GM13977 (cell line): ENCODE data around the gene FARSB.

ENCODE experiments used
- DNase-seq: peaks from one replicate; pipeline ENCODE4 v3.0.0; 2012; ENCODE audit warnings: low spot score
- CTCF ChIP-seq: IDR thresholded peaks from 2 replicates; pipeline ENCODE4 v1.5.1; 2012; ENCODE audit warnings: mild to moderate bottlenecking, control low read depth; ENCODE audit not compliant: insufficient read depth; ENCODE audit errors: extremely low read depth, missing control alignments
- in situ Hi-C: fragments of 300-500 bp; cut with MboI; formaldehyde crosslinking; loops from one replicate; pipeline ENCODE4 v1.12.0; 2022; ENCODE audit warnings: low sequenced_read_pairs, low pct_unique_long_range_greater_than_20kb, mixed read lengths, inconsistent platforms; ENCODE audit not compliant: unreplicated experiment

Gene FARSB

DNA sequence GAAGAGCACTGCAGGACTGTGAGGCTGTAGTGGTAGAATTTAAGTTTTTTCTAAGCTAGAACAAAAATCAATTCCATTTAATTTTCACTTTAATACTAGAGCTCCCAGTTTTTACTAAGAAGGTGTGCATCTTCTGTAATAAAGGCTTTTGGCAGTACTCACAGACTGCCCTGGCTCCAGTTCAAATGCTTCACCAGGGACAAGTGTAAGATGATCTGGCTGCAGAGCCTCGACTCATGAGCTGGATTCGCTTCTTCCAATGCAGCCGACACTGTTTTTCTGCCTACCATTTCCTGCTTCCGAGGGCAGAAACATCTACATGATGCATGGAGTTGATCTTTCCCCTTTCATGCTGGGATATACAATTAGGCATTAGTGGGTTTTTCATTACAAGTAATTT is 87.0 kb downstream of the FARSB start:
- in situ Hi-C loops = loop anchor here (25.0 kb wide), 1 partner anchor 507 kb away; no protein-coding TSS in a partner anchor
- DNase-seq = no peak
- TF ChIP-seq CTCF = no peak

DNA sequence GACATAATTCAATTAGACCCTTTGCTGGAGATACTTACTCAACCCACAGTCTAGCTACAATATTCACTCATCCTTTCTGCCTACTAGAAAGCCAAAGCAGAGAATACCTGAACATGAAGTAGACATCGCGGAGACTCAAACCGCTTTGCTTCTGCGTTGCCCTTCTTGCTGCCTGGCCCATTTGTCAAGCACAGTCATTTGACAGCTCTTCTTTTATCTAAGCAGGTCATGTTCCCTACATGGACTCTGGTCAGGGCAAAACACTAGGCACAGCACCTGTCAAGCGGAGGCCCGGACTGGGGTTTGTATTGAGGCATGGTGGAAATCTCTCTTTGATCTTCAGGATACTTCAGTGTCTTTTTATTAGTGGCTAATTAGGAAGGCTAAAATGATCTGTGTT is 89.7 kb downstream of the FARSB start:
- TF ChIP-seq CTCF = no peak
- DNase-seq = no peak
- in situ Hi-C loops = loop anchor here (25.0 kb wide), 1 partner anchor 504 kb away; no protein-coding TSS in a partner anchor

DNA sequence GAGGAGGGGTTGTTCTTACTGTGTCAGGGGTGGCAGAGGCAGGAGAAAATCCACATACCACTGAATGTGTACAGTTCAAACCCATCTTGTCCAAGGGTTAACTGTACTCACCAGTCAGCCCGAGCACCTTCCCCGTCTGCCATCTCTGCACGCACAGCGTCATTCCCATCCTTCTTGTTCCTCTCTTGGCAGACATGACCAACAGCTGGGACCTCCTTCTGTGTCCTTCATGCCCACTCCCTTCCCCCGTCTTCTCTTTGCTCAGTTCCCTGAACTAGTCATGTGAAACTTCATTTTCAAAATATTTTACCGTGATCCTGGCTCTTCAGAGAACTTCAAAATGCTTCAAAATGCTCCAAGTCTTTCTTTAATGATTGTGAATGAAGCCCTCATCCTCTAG is 92.0 kb downstream of the FARSB start:
- no peak for DNase-seq
- no peak for TF ChIP-seq CTCF
- in situ Hi-C loops = loop anchor here (25.0 kb wide), 1 partner anchor 502 kb away; no protein-coding TSS in a partner anchor

DNA sequence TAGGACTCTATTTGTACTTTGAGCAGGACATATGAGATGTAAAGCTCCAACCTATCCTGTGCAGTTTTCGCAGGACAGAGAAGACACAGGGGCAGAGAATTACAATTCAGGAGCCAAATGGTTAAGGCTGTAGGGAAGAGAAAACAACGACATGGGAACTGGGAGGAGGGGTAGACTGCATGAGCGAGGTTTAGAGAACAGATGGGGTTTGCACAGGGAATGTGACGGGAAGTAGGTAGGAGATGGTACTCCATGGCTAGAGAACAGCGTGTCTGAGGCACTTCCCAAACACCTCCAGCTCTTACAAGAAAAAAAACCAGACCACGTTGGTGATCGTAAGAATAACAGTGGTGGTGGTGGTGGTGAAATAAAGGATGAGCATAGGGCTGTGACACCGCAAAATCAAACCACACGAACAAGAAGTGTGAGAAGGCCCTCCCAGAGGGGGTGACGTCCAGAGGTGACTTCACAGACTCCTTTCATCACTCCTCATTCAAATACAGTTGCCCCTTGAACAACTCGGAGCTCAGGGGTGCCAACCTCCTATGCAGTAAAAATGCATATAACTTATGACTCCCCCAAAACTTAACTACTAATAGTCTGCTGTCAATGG is 92.7 kb downstream of the FARSB start:
- no peak for TF ChIP-seq CTCF
- DNase-seq = no peak
- in situ Hi-C loops = loop anchor here (25.0 kb wide), 1 partner anchor 501 kb away; no protein-coding TSS in a partner anchor

DNA sequence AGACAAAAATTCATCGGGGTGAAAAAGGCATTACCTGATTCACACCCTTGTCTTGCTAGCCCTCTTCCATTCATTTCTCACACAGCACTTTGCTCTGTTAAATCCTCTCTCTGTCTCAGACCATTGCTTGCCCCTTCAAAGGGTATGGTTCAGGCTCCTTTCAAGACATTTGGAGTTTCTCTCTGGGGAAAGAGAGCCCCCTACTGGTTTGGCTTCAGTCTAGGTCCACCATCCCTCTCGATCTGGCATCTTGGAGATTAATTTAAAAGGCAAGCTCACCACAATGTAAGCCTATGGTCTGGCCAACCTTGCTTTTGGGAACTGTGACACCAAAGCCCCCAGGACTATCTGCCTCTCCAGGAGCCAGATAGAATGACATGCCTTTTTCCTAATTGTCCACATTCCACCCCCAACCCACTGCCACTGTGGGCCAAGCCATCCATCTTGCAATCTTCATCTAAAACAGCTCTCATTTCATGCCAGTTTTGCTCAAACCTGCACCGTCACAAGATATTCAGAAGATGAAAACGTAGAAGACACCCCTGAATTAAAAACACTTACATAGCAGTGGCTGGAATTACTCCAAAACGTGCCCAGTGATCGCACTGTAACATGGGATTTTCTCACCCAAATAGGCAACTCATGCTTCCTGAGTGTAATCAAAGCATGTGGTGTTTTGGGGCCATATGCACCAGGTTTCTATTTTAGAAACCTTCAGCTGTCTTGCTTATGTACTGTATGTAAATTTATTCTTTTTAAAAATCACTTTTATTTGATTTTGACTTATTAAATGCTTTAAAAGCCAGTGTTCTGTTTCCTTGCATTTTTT is 93.9 kb downstream of the FARSB start:
- DNase-seq = peak; percentile 70
- peak; percentile 75 for TF ChIP-seq CTCF
- in situ Hi-C loops = loop anchor here (25.0 kb wide), 1 partner anchor 500 kb away; no protein-coding TSS in a partner anchor

DNA sequence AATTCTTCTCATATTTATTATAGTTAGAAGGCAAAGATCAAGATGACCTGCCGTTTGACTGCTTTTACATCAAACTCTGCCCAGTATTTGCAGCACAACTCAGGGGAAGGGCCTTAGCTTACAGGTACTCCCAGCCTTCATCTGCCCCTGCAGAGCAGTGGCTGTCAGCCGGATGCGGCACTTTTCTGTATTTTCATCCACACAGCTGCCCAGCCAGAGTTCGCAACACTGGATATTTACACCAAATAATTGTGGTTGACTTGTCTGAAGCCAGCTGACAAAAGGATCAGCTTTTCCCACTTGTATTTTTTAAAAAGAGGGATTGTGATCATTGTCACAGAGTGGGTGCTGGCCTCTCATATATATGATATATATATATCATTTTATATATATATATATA is 94.7 kb downstream of the FARSB start:
- in situ Hi-C loops = loop anchor here (25.0 kb wide), 1 partner anchor 499 kb away; no protein-coding TSS in a partner anchor
- DNase-seq = no peak
- no peak for TF ChIP-seq CTCF
